Suprapubic skin (tissue), 4 donors: ENCODE results near the gene CLTCL1.

Experiments
- POLR2A ChIP-seq, 2 donors: fragments of 450-650 bp; IDR thresholded peaks; one replicate each; pipeline ENCODE4 v1.6.1; 2017; ENCODE audit warnings: antibody characterized with exemption in 2 of 2, mild to moderate bottlenecking in 2 of 2, moderate library complexity in 2 of 2
- POLR2AphosphoS5 ChIP-seq, 3 donors: sonication (generic); formaldehyde crosslinking; IDR thresholded peaks; one replicate each; pipeline ENCODE4 v1.6.1; 2017; ENCODE audit warnings: antibody characterized with exemption in 3 of 3
- TF ChIP-seq, protein P1 (sequence below), 2 donors: fragments of 200-600 bp in 1 of 2; fragments of 450-650 bp in 1 of 2; sonication (generic) in 1 of 2; IDR thresholded peaks; one replicate each; pipeline ENCODE4 v1.5.1; 2016 to 2019; ENCODE audit warnings: antibody characterized with exemption in 2 of 2, mild to moderate bottlenecking in 1 of 2, moderate library complexity in 1 of 2

DNA sequence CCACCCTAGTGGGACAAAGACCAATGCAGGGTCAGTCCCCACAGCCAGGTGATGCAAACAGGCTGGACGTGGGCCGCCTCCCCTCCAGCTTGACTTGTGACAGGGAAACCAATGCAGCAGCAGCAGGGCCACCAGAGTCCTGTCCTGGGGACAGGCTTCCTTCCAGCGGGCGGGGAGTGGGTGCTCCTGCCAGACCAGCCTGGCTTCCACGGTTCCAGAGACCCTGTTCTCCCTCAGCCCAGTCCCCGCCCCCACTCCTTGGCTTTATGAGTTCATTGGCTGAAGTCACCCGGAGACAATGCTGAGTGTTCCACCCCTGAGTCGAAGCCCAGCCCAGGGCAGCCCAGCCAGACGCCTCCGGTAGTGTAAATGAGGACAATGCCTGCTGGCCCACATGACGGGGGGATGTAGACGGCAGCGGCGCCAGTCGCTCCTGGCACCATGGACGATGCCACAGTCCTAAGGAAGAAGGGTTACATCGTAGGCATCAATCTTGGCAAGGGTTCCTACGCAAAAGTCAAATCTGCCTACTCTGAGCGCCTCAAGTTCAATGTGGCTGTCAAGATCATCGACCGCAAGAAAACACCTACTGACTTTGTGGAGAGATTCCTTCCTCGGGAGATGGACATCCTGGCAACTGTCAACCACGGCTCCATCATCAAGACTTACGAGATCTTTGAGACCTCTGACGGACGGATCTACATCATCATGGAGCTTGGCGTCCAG is 160.4 kb downstream of the CLTCL1 start, which contains the start of gene TSSK2:
- TF ChIP-seq, protein P1, sequence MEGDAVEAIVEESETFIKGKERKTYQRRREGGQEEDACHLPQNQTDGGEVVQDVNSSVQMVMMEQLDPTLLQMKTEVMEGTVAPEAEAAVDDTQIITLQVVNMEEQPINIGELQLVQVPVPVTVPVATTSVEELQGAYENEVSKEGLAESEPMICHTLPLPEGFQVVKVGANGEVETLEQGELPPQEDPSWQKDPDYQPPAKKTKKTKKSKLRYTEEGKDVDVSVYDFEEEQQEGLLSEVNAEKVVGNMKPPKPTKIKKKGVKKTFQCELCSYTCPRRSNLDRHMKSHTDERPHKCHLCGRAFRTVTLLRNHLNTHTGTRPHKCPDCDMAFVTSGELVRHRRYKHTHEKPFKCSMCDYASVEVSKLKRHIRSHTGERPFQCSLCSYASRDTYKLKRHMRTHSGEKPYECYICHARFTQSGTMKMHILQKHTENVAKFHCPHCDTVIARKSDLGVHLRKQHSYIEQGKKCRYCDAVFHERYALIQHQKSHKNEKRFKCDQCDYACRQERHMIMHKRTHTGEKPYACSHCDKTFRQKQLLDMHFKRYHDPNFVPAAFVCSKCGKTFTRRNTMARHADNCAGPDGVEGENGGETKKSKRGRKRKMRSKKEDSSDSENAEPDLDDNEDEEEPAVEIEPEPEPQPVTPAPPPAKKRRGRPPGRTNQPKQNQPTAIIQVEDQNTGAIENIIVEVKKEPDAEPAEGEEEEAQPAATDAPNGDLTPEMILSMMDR (IDR thresholded peaks at IDR 0.05) = no peak
- TF ChIP-seq POLR2A (IDR thresholded peaks at IDR 0.05) (no peak), POLR2AphosphoS5 (IDR thresholded peaks at IDR 0.05) (no peak)
